HL-60 (cell line): ENCODE results near the gene NPHP1.

ENCODE experiments used
- CTCF ChIP-seq: IDR thresholded peaks from one replicate; pipeline ENCODE4 v1.5.1; 2011; ENCODE audit warnings: low read length, control low read depth, inconsistent platforms; ENCODE audit not compliant: insufficient read depth
- GABPA ChIP-seq: IDR thresholded peaks from 2 replicates; pipeline ENCODE4 v1.6.1; 2012; ENCODE audit warnings: low read depth
- POLR2AphosphoS5 ChIP-seq: IDR thresholded peaks from 2 replicates; pipeline ENCODE4 v1.6.1; 2012; ENCODE audit warnings: low read depth
- REST ChIP-seq: IDR thresholded peaks from 2 replicates; pipeline ENCODE4 v1.6.1; 2012; ENCODE audit warnings: low read depth; ENCODE audit not compliant: insufficient replicate concordance
- SPI1 ChIP-seq: IDR thresholded peaks from 2 replicates; pipeline ENCODE4 v1.6.1; 2012; ENCODE audit warnings: low read depth, mild to moderate bottlenecking, borderline replicate concordance

DNA sequence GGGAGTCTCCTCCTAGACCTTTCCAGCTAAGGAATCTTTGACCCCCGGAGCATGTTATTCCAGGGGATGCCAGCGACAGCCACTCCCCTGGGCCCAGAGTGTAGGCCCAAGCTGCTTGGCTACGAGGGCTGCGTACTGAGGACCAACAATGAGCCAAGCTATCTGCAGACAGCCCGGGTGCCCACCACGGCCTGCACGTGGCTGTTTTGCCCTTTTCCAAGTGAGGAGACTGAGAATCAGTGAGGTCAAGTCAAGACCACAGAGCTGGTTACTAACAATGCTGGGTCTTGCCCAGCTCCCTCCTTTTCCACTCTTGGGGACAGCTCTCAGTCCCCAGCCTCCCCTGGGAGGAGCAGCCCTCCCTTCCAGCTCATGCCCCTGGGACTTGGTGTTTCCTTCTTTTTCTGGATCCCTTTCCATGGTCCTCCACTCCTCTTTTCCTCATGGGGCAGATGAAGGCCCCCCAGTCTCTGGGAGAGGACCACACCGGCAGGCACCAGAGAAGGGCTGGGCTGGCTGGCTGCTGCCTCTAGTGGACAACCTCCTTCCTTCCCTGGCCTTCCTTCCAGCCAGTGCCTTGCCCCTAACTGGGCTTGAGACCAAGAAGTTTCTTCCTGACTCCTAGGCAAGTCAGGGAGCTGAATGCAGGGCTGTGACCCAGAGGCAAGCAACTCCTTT lies 88.6 kb downstream of the NPHP1 start:
- no peak for TF ChIP-seq CTCF
- TF ChIP-seq POLR2AphosphoS5: no peak
- TF ChIP-seq REST: no peak
- TF ChIP-seq GABPA: no peak
- TF ChIP-seq SPI1: no peak
